Aortic smooth muscle cell (primary cell): Measurements from ENCODE around the gene MARK3. TPM values are rescaled to one million over a fixed set of nuclear protein-coding genes. Genes with fewer than 3 reads are reported as not detected.

ENCODE experiments used
- total RNA-seq: library from RNA; depleted of rRNA; stranded (reverse); fragments of >200 nt; gene quantifications from 2 replicates; pipeline ENCODE4 v1.2.3, GENCODE V29; 2014

MARK3 gene
- total RNA-seq: 72.1 and 77.8 TPM in 2 replicates

DNA sequence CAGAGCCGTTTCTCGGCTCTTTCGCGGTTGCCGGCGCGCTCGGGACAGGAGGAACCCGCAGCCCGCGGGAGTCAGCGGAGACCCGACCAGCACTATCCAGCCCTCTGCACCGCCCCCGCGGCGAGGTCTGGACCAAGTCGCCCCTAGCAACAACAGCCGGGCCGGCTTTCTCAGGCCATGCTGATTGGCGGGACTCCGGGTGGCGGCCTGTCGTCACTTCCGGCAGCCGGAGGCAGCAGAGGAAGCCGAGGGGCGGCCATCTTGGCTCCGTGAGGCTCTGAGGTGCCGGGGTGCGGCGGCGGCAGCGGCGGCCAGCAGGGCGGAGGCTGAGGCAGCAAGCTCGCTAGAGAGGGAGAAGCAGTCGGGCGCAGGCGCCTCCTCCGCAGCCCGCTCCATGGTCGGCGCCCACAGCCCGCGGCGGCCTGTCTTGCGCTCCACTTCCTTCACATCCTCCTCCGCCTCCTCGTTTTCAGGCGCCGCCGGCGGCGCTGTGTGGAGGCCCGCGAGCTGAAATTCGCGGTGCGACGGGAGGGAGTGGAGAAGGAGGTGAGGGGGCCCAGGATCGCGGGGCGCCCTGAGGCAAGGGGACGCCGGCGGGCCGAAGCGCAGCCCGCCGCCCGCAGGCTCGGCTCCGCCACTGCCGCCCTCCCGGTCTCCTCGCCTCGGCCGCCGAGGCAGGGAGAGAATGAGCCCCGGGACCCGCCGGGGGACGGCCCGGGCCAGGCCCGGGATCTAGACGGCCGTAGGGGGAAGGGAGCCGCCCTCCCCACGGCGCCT lies at the start of gene MARK3:
TSS of gene MARK3 (plus strand) at position 264 of the 777 bp plus-strand sequence. CDS start 615 bp downstream, outside the sequence.

DNA sequence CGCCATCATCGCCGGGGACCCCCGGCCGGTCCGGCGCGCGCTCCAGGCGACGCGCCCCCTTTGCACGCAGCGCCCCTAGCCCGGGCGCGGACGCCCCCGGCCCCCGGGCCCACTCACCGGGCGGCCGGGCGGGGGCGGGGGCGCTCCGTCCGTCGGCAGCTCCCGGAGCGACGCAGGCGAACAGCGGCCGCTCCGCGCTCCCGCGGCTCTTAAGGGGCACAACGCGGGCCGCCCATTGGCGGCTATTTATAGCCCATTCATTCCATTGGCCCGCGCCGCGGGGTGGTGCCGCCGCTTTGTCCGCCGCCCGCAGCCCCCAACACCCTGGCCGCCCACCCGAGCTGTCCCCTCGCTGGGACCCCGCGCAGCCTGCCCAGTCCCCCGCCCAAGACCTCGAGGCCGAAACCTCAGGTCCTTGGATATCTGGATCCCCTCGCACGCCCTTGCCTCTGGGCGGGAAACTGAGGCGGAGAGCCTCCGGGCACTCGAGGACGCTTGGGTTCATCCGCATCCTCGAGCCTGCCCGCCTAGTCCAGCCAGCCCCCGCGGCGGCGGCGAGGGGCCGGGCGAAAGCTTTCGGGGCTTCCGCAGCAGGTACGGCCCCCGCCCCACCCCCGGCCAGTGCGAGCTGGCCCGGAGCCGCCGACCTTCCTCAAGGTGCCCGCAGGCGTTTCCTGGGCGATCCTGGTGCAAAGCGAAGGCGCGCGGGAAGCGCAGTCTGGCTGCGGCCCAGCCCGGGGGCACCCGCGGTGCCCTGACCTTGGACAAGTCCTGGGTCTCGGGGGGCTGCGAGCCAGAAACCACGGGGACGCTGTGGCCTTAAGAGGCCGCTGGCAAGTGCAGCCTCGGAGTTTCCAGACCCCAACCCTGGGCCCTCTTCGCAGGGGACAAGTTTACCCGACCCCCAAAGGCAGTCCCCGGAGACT lies 137.7 kb downstream of the MARK3 start, which contains the start of gene CKB:
TSS of gene CKB (minus strand) at position 182 of the 926 bp plus-strand sequence. CDS start 337 bp downstream, outside the sequence.

GRCh38 chr14:103528587-103529382 lies 143.6 kb downstream of the MARK3 start, which contains the start of gene TRMT61A:
TRMT61A (plus strand) TSS chr14:103529196; CDS start chr14:103529979, 783 bp downstream.

Other genes starting within 250 kb of the MARK3 start
- gene EIF5, start 51.2 kb upstream of the MARK3 start, total RNA-seq: 188 and 215 TPM in 2 replicates
- 12.3 and 14.2 TPM in 2 replicates for gene CKB, start 137.4 kb downstream of the MARK3 start, total RNA-seq
- 5.3 and 10.2 TPM in 2 replicates for gene TRMT61A, start 143.8 kb downstream of the MARK3 start, total RNA-seq
- 27.2 and 30.8 TPM in 2 replicates for gene BAG5, start 177.2 kb downstream of the MARK3 start, total RNA-seq
- 18.2 and 19.9 TPM in 2 replicates for gene COA8, start 177.5 kb downstream of the MARK3 start, total RNA-seq
- 337 and 382 TPM in 2 replicates for gene KLC1, start 243.8 kb downstream of the MARK3 start, total RNA-seq